Amniotic stem cell (primary cell): ENCODE measurements around the gene C11orf58.

ENCODE experiments used
- DNase-seq: peaks from one replicate; lab custom pipeline; 2025; lab: John Stamatoyannopoulos, UW

C11orf58 gene

DNA sequence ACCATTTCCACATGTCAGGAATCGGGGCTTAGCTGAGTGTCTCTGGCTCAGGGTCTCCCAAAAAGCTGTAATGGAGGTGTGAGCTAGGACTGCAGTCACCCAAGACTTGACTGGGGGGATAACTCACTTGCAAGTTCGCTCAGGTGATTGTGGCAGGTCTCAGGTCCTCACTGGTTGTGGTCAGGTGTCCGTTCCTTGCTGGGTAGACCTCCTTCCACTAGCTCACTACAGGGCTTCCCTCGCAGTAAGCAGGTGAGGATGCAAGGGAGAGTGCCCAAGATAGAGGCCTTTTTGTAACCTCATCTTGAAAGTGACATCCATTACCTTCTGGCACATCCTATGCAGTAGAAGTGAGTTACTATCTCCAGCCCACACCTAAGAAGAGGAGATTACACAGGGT lies 29.5 kb downstream of the C11orf58 start:
- DNase-seq: no peak

DNA sequence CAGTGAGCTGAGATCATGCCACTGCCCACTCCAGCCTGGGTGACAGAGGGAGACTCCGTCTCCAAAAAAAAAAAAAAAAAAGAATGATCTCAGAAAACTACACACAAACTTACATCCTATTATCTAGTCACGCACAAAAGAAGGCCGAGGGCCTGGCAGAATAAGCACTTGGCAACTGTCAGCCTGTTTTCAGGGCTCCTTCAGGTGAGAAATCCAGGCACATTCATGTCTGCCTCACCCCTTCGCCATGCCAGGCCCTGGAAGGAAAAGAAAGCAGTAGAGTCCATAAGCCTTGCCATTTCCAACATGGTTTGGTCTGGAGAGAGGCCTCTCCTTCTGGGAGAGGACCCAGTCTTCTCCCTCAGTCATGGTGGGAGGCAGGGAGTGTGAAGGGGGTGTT lies 30.9 kb downstream of the C11orf58 start:
- no peak for DNase-seq

DNA sequence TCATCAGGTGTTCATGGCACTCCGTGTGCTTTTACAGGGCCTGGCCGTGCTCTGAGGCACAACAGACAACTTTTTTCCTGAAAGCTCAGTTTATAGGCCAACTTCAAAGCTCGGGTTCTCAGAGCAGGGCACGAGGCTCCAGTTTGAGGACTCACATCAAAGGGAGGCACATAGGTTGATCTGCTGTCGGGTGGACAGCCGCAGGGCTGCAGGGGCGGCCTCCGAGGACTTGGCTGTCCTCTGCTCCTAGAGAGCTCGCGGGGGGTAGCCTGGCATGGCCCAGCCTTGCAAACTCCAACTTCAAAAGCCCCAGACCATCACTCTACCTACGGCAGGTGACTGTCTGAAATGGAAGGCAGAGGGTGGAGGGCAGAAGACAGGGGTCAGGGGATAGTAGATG lies 31.6 kb downstream of the C11orf58 start:
- DNase-seq: no peak

DNA sequence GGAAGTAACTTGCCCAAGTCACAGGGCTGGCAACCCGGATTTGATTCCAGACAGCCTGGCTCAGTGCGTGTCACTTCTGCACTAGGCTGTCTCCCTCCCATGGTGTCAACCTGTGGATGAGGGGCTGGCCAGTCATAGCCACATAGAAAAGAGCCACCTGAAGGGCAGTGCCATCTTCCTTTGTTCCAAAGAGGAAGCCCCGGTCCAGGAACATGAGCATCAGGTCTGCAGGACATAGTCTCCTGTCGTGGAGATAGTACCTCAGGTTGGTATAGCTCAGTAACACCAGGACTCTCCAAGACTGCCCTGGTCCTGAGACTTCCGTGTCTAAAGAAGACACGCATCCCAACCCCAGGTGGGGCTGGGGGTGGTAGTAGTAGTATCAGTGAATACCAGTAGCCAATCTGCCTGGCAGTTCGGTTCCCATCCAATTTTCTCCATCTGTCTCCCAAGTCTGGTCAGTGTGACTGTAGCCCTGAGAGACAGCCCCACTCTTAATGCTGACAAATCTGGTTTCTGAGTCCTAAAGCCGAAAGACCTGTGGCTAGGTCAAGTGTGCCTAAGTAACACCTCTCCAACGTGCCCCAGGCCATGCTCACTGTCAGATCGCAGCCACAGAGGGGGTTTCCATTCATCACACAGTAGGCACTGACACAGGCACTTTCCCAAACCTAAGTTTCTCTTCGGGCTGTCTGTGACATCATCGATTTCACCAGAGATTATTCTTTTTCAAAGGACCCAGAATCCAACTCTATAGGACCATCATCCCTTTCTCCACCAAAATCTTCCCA lies 33.1 kb downstream of the C11orf58 start:
- no peak for DNase-seq

DNA sequence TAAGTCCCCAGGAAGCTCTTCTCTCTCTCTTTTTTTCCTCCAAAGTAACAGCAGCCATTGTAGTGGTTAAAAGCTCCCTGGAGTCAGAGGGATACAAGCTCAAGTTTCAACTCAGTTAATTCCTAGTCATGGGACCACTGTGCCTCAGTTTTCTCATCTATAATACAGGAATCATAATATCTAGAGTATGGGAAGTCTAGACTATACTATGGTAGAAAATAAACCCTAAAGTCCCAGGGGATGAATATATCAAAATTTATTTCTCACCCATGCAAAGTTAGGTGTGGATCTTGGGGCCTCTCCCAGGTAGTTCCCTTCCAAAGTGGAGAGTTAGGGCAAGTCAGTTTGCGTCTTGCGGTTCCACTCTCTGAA lies 33.7 kb downstream of the C11orf58 start:
- no peak for DNase-seq

DNA sequence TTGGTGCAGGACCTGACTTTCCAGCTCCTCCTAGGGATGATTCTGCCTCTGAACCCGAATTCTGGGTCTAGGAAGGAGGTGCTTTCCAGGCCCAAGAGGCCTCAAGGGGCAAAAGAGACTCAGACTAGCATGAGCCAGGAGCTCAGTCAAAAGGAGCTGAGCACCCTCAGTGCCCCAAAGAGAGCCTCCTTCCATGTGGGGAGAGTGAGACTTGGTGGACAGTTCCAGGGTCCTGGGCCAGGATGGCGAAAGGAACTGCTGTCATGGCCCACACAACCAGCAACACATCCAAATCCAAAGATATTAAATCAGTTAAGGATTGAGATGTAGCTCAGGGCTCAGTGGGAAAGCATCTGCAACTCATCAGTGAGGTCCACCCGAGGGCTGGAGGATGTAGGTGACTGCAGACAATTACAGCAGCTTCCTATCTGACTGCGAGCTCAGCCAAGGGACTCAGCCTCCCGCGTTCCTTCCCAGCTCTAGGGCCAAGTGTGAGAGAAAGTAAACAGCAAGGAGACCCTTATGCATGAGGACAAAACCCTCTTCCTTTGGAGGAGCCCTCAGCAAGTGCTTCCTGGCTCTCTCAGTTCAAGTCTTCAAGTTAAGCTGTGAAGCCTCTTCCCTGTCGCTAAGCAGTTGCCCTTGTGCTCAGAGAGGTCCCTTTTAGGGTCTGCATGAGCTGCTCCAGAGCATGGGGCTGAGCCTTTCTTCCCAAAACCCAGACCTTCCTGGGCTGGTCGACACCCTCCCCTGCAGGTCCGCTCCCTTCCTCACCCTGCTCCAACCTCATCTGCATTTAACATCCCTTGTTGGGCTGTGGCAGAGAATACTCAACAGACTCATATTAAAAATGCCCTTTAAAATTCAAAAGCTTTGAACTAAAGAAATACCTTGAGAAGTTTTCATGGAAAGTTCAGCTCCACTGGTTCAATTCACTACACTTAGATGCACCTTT lies 35.8 kb downstream of the C11orf58 start:
- no peak for DNase-seq

DNA sequence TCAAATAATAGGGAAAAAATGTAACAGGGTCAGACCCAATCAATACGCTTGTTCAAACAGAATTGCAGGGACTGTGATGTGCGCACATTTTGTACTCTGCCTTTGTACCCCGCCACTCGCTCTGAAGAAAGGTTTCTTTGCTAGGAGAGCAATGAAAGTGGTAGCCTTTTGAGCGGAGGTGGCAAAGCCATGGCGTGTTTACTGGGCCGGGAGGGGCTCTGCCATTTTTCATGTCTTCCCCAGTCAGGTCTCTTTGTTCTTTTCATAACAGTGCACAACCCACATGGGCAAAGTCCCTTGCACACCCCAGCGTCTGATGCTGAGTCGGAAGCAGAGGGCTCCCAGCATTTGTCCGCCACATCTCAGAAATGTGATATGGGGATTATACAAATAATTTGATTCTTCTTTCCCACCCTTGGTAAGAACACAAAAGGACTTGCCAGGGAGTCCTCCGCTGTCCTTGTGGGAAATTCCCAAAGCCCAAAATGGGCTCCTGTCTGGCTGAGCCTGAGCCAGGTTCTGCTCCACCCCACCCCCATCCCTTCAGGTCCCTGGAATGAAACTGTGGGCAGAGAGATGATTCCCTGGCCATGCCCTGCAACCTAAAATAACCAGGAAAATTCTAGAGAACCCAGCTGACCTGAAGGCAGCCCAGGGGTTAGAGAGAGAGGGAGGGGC lies 36.6 kb downstream of the C11orf58 start:
- no peak for DNase-seq

DNA sequence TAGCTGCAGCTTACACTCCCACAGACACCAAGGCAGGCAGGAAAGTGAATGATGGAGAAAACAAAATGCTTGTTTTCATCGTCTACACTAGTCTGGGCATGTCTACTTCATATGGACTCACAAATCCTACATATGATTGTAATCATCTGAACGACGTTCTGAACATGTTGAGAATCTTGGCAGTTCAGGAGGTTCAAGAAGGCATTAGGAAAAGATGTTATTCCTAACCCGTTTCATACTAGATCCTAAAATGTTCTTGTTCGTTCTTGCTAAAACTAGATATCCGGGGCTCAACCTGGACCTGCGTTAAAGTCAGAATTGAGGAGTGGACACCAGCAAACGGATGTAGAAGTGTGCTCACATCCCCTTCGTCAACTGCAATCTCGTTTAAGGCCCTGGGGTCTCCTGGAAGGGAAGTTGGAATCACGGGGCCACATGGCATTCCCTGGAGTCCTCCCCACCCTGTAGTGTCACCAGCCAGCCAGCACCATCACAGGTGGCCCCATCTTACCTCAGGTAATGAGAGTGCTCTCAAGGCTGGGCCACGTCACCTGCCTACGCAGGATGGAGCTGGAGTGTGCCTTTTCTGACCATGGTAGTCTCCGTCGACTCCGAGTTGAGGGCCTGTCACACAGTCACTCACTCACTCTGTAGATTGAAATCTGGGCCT lies 37.3 kb downstream of the C11orf58 start:
- DNase-seq: no peak

DNA sequence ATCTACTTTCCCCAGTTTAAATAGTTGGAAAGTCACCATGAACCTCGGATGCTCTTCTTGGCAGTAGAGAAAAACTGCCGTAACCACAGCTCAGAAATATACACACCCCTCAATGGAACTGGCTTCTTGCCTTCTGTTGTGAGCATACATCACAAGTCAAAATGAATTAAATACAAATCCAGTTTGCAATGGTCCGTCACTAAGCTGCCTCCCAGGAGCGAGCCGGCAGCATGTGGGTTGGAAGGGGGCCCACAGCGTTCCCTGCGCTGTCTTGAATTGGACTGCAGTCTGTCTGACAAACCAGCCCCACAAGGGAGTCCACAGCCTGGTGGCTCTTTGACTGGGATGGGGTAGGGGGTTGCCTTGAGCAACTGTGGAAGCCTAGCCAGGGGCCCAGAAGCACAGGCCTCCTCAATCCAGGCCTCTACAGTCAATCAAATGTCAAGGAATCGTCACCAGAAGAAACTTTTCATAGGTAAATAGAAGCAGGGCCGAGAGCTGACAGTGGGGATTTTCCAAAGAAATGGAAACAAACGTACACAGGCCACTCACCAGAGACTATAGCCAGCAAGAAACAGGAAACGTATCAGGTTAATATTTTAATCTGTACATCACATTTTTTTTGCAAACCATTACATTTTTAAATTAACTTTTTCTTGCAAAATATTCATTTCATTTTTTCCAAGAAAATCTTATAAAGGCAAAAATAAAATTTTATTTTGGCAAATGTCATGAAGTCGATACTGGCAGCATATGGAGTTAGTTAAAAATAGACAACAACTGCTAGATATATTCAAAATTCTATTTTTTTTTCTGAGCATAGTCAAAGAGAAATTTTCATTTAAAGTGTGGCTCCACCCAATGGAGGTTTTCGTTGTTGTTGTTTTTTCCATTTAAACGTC lies 38.5 kb downstream of the C11orf58 start:
- peak; percentile 37 for DNase-seq

DNA sequence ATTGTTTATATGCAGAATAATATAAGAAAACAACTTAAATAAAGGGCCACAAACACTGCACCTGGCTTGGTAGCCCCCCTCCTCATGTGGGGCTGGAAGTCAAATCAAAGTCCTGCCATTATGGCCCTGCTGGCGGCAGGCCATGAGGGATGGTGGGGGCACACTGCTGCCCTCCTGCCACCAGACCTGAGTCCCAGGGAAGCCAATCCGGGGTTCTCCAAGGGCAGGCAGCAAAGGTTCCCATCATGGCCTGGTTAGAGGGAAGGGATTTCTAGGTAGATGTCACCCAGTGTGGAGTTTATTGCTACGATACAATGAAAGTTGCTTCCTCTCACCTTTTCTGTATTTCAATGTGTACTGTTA lies 39.1 kb downstream of the C11orf58 start:
- DNase-seq: no peak

DNA sequence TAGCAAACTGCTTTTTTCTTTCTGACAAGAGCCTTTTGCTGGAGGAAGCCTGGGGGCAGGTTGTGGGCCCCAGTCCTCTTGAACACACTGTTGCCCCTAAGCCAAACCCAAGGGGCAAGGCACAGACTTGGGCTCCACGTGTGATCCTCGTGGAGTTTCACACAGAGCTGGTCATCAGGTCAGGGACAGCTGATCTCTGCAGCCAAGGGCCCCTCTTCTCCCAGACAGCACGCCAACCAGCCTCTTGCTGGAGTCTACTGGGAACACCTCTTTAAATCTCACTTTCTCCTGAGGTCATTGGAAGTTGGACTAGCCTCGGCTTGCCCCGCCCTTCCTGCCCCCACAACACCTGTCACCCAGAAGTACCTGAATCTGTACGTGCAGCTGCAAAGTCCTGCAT lies 39.8 kb downstream of the C11orf58 start:
- no peak for DNase-seq

DNA sequence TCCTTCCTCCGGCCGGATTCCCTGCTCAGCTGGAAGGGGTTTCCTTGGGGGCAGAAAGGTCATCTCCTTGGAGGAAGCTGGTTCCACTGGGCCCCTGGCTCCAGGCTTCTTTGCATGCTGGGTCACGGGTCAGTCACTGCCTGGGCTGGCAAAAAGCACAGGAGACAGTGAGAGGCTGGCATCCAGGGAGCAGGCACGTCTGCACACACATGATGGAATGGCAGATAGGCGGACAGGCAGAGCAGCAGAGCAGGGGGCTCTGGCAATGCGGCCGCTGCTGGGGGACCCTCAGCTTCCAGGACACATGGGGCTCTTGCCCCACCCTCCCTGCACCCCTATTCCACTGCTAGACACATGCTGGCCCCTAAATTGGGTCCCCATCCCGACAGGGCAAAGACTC lies 40.4 kb downstream of the C11orf58 start:
- DNase-seq: no peak

DNA sequence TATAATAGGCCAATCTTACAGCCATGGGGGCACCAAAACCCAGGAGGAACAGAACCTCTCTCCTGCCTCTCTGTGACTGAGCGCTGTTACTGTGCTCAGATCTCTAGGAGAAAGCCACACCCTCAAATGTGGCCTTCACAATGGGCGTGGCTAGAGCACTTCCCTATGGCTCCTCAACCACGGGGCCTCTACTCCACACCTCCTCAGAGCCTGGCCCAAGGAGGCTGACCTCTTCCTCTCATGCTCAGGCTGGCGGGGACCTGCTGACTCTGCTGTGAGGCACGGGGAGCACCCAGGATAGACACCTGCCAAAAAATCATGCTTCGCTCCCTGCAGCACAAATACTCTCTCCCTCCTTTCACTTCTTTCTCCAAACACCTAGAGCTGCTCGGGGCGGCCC lies 41.0 kb downstream of the C11orf58 start:
- no peak for DNase-seq

DNA sequence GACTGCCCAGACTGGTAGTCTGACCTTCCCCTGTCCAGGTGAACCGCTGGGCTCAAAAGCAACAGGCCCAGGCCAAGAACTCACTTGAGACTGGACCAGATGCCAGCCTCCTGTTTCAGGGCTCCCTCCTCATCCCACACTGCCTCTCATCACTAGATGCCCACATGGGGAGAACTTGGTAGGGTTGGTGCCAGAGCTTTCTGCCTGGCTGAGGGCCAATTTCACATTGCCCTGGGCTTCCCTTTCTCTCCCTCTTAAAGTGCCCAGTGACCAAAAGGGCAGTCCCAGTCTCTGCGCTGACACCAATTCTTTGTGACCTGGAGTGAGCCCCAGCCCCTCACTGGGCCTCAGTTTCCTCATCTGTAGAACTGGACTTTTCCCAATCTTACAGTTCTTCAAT lies 41.7 kb downstream of the C11orf58 start:
- DNase-seq: no peak

DNA sequence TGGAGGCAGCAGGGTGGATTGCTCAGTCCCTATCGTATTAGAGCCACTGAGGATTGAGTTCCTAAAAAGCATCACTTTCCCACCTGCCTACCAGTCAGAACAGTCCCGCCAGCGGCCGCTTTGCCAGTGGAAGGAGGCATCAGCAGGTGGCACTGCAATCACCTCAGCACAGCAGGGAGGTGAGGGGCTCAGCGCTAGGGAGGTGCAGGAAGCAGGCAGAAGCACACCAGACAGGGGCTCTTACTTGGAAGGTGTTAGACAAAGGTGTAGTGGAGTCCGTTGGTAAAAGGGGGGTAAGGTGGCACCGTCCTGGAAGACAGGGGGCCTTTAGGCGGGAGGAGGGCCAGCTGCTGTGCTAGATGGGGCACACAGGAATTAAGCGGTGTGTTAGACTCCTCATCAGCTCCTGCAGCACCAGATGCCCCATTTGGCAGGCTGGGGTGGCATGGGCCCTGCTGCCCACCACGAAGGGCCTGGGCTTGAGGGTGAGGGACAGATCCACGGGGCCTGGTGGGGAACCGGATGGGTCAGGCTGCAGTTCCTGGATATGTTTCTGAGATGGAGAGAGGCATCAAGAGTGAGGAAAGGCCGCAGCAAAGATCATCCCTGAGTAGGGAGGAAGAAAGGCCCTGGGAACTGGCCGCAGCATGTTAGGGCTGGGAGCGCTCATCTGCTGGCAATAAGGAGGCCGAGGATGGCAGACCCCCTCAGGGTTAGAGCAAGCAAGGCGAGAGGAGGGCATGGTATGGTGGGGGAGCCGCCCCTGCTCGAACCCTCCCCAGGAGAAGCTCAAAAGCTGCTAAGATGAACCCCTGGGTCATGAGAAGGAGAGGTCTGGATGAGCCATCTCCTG lies 42.5 kb downstream of the C11orf58 start:
- no peak for DNase-seq

DNA sequence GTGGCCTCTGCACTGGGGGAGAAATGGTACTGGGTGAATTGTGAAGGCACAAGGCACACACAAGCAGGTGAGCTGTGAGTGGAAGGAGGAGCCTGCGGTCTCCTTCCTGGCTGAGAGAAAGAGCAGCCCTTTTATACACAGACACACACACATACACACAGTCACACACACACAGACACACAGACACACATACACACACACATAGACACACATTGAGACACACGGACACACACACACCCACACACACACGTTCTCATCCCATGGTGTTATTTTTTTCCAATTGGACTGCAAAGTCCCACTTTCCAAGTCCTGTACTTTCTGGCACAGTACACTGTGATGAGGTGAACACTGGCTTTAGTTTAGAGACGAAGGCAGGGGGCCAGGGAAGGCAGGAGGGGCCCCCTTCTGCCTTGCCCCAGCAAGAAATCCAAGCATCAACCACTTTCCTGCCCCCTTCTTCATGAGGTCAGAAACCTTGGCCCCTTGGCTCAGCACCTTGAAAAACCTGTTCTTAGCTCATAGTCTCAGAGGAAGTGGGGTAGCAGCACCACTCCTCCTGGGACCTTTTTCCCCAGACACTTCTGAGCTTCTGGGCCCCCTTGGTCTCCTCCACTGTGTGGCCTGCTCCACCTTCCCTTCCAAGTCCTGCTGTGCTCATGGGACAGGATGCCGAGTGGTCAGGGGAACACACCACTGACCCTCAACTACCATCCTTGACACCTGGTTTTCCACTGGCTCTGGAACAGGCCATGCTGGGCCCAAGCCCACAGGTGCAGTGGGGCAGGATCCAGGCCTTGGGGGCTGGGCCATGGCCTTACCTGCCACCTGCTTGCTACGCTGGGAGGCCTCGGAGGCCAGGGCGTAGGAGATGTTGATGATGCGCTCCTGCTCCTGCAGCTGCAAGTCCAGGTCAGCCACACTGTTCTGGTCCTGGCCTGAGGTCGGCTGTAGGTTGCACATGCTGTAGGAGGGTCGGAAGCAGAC lies 43.8 kb downstream of the C11orf58 start:
- no peak for DNase-seq

DNA sequence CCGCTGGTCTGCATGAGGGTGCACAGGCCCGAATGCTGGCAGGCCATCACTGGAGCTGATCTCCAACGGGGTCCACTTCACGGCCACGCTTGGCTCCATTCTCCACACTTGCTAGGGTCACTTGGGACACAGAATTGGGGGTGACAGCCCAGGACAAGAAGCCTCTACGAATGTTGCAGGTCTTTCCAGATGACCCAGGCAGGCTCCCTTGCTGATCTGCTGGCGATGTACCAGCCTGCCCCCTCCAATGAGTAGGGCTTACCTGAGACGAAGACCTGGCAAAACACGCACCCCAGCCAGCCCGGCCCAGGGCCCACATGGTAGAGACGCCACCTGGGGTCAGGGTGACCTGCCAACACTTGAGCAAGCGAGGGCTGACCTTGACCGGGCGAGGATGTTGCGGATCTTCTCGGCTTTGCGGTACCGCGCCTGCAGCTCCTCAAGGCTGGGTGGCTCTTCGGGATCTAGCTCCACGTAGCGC lies 44.9 kb downstream of the C11orf58 start:
- DNase-seq: no peak

DNA sequence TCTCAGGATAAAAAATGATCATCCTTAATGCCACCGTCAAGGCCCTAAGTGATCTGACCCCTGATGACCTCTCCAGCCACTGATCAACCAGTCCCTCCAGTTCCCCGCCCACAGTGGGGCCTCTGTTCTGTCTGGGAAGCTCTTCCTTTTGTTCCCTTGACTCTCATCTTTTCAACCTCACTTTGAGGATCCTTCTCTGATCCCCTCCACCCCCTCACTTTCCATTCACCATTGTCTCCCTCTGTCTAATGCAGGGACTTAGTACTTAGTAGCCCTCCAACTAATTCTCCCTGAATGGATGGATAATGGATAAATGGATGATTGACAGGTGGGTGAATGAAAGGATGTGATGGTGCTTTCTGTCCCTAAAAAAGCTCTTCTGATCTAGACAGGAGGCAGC lies 45.6 kb downstream of the C11orf58 start:
- DNase-seq: no peak

DNA sequence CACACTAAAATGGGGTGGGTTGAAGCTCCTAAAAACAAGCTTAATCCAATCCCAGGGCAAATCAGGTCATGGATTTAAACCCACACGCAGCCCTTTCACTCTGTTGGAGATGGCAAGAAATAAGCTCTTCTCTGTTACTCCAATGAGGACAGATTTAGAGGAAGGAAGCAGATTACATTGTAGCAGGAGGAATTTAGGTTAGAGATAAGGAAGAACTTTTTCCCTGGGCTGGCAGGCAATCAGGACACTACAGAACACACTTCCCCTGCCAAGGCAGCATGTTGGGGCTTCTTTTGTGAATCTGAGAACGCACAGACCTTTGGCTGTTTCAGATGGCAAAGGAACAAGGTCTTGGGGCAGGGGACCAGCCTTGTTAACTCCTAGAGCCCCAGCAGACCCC lies 46.2 kb downstream of the C11orf58 start:
- no peak for DNase-seq
